C4-2B (cell line): ENCODE measurements around the gene SAPCD1.

ENCODE experiments used
- ZFX ChIP-seq: fragments of 450-650 bp; IDR thresholded peaks from 2 replicates; pipeline ENCODE4 v1.6.1; 2017
- TF ChIP-seq, protein P1 (sequence below): fragments of 450-650 bp; conservative IDR thresholded peaks from 2 replicates; pipeline ENCODE4 v1.5.1; 2017; ENCODE audit warnings: mild to moderate bottlenecking

DNA sequence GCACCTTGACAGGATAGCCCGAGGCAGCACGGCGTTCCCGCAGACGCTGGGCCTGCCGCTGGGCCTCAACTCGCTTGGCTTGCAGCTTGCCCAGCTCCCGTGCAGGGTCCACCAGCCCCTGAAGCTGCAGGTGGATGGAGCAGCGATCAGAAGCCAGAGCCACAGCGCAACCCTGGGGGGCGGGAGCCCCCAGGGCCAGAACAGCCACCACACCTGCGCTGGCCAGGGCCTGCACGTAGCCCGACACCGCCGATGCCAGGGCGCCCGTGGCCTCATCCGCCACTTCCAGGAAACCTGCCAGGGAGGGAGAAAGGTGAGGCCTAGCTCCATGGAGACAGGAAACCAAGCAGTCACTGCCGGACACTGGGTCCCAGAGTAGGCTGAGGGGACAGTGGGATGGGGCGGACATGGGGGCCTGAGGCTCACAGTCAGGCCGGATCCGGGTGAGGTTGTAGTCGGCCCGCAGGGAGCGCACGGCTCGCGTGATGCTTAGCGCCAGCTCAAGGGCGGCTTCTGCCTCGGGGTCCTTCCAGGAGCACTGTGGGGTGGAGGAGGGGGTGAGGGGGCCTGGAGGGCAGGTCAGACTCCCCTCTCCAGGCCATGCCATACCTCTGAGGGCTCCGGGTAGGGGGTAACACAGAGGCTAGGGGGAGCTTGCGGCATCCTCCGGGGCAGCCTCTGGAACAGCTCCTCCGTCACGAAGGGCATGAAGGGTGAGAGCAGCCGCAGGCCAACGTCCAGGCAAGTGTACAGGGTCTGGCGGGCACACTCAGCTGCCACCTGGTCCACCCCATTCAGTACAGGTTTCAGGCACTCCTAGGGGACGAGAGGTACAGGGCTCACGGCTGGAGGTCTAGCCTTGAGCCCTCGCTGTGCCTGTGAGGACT lies 16.8 kb downstream of the SAPCD1 start:
- TF ChIP-seq, protein P1, sequence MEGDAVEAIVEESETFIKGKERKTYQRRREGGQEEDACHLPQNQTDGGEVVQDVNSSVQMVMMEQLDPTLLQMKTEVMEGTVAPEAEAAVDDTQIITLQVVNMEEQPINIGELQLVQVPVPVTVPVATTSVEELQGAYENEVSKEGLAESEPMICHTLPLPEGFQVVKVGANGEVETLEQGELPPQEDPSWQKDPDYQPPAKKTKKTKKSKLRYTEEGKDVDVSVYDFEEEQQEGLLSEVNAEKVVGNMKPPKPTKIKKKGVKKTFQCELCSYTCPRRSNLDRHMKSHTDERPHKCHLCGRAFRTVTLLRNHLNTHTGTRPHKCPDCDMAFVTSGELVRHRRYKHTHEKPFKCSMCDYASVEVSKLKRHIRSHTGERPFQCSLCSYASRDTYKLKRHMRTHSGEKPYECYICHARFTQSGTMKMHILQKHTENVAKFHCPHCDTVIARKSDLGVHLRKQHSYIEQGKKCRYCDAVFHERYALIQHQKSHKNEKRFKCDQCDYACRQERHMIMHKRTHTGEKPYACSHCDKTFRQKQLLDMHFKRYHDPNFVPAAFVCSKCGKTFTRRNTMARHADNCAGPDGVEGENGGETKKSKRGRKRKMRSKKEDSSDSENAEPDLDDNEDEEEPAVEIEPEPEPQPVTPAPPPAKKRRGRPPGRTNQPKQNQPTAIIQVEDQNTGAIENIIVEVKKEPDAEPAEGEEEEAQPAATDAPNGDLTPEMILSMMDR: no peak
- TF ChIP-seq ZFX: no peak
